ENCODE data around the gene PLK5.
"Not testable (repeated sequence)": the region's sequence is repeated elsewhere in the genome, so short reads cannot be mapped to it uniquely, and the experiment has no call there.

Gene PLK5

DNA sequence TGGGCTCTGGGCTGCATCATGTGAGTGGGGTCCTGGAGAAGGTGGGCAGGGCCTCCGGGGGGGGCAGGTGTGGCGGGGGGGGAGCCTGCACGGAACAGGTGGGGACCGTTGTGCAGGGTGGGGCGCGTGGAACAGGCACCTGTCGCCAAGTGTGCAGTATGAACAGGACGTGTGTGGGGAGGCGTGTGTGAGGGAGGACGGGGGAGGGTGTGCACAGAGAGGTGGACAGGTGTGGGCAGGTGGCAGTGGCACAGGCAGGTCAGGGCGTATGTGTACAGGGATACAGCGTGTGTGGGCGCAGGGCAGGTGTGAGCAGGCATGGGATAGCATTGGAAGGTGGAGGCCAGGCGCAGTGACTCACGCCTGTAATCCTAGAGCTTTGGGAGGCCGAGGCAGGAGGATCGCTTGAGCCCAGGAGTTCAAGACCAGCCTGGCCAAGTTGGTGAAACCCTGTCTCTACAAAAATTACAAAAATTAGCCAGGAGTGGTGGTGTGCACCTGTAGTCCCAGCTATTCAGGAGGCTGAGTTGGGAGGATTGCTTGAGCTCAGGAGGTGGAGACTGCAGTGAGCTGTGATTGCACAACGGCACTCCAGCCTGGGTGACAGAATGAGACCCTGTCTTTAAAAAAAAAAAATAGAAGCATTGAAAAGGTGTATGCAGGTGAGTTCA, 3.2 kb downstream of the PLK5 start:
- DNase-seq = no peak

GRCh38 chr19:1527650-1528309, 3.9 kb downstream of the PLK5 start:
- no peak for DNase-seq

GRCh38 chr19:1528596-1529429, 4.9 kb downstream of the PLK5 start:
- no peak for DNase-seq

GRCh38 chr19:1529430-1529816, 5.5 kb downstream of the PLK5 start:
- no peak for DNase-seq

DNA sequence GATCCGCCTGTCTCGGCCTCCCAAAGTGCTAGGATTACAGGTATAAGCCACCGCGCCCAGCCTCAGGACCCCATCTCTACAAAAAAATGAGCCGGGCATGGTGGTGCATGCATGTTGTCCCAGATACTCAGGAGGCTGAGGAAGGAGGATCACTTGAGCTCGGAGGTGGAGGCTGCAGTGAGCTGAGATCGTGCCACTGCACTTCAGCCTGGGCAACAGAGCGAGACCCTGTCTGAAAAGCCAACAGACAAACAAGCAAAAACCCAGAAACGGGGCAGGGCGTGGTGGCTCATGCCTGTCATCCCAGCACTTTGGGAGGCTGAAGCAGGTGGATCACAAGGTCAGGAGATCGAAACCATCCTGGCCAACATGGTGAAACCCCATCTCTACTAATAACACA, 7.0 kb downstream of the PLK5 start:
- not testable (repeated sequence) for DNase-seq

DNA sequence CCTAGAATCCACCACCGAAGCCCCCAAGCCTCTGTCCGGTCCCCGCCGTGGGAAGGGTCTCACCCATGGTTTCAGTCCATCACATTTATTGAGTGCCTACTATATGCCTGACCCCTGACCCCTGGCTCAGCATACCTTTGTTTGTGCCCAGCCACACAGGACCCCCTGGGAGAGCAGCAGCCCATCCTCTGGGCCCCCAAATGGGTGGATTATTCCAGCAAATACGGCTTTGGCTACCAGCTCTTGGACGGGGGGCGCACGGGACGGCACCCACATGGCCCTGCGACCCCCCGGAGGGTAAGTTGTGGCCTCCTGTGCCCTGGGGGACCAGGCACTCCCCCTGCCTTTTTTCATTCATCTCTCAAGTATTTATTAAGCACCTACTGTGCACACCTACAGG, 7.7 kb downstream of the PLK5 start:
- no peak for DNase-seq

- no peak for DNase-seq
These were observed 8.1 kb downstream of the PLK5 start for GRCh38 chr19:1532003-1532402.

DNA sequence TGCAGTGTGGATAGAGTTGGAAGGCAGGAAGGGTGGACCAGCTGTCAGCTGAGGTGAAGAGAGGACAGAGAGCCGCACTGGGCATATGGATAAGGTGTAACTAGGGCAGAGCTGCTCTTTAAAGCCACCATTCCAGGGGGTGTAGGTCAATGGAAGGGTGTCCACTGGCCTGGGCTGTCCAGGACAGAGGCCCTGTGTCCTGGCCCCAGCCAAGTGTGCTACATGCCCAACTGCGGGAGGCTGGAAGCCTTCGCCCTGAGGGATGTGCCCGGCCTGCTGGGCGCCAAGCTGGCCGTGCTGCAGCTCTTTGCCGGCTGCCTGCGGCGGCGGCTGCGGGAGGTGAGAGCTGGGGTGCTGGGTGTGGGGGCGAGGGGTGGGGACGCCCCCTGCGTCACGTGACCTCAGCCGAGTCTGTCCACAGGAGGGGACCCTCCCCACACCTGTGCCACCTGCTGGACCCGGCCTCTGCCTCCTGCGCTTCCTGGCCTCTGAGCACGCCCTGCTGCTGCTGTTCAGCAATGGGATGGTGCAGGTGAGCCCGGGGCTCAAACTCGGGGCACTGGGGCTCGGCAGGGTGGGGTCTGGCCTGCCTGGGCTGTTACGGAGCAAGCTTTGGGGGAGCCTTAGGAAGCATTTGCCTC, 9.8 kb downstream of the PLK5 start:
- no peak for DNase-seq

GRCh38 chr19:1534972-1535371, 11.1 kb downstream of the PLK5 start:
- no peak for DNase-seq

DNA sequence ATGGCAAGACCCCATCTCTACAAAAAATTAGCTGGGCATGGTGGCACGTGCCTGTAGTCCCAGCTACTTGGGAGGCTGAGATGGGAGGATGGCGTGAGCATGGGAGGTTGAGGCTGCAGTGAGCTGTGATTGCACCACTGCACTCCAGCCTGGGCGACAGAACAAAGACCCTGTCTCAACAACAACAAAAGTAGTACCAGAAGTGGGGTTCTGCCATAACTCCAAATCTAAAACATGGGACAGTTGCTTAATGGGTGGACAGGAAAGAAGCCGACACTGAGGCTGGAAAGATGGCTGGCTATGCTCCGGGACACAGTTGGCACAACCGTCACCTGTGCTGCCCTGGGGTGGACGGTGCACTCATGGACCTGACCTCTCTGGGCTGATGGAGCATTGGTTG, 11.8 kb downstream of the PLK5 start:
- not testable (repeated sequence) for DNase-seq

- no peak for DNase-seq
These were observed 15.1 kb downstream of the PLK5 start for GRCh38 chr19:1538978-1539377.

DNA sequence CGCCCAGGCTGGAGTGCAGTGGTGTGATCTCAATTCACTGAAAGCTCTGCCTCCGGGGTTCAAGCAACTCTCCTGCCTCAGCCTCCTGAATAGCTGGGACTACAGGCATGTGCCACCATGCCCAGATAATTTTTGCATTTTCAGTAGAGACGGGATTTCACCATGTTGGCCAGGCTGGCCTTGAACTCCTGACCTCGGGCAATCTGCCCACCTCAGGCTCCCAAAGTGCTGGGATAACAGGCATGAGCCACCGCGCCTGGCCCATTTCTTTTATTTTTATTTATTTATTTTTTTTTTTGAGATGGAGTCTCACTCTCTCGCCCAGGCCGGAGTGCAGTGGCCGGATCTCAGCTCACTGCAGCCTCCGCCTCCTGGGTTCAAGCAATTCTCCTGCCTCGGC, 15.9 kb downstream of the PLK5 start:
- not testable (repeated sequence) for DNase-seq

GRCh38 chr19:1540365-1540925, 16.6 kb downstream of the PLK5 start:
- no peak for DNase-seq

- DNase-seq = no peak
These were observed 25.6 kb downstream of the PLK5 start for GRCh38 chr19:1549332-1549945.

DNA sequence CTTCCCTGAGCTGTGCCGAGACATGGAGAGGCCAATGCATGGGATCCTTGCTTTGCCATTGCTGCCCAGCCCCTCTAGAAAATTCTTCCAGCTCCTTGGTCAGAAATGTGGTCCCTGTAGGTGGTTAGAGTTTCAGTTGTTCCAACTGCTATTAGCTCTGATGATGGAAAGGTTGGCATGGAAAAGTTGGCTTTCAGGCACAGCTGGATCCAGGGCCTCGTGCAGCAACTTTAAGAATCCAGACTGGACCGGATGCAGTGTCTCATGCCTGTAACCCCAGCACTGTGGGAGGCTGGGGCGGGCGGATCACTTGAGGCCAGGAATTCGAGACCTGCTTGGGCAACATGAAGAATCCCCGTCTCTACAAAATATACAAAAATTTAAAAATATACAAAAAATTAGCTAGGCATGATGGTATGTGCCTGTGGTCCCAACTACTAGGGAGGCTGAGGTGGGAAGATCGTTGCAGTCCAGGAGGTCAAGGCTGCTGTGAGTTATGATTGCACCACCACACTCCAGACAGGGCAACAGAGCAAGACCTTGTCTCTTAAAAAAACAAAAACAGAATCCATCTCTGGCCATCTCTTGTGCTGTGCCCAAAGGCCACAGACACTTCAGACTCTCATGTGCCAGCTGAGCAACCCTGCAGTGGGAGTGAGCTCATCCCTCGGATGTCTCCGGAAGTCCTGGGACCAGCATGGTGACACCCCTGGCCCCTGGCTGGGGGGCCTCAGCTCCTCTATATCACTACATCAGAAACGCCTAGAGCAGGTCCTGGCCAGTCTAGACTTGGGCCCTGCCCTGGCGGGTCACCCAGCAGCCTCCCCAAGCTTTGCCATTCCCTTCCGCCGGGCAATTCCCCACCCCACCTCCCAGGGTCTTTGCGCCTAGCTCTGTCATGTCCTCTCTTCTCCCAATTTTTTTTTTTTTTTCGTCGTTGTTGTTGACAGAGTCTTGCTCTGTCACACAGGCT, 27.5 kb downstream of the PLK5 start:
- DNase-seq = no peak

GRCh38 chr19:1553415-1553814, 29.5 kb downstream of the PLK5 start:
- DNase-seq = no peak

GRCh38 chr19:1554968-1555367, 31.1 kb downstream of the PLK5 start:
- DNase-seq = no peak

GRCh38 chr19:1555487-1556389, 31.9 kb downstream of the PLK5 start:
- DNase-seq = no peak

DNA sequence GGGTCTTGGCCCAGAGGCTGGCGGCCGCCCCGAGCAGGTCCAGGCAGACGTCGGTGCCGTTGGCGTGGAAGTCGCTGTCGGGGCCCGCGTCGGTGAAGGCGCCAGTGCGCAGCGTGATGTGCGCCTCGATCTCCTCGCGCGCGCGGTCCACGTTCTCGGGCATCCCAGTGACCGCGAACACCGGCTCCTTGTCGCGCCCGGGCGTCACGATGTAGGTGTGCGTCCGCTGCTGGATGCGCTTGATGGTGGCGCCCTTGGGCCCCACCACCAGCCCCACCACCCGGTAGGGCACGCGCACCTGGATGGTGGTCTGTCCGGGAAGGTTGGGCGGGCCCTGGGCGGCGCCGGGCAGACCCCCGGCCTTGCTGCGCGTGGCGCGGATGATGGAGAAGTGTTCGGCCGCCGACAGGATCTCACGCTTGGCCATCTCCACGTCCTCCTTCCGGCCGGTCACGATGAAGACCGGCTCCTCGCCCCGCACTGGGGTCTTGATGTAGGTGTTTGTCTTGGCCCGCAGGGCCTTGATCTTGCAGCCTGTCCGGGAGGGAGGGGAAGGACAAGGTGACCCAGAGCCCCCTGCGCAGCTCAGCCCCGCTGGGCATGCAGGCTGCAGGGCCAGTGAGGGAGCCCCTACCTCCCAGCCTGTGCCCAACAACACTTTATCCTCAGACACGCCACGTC, 32.7 kb downstream of the PLK5 start:
- no peak for DNase-seq

GRCh38 chr19:1558552-1558951, 34.7 kb downstream of the PLK5 start:
- DNase-seq = no peak
